GM15510 (cell line): ENCODE data around the gene INPP4A.

Experiments used
- POLR2A ChIP-seq: IDR thresholded peaks from 3 replicates; pipeline ENCODE4 v1.6.1; 2011; ENCODE audit warnings: borderline replicate concordance; ENCODE audit not compliant: insufficient read length; ENCODE audit errors: extremely low read depth

Gene INPP4A

GRCh38 chr2:98538280-98539041 is 93.8 kb downstream of the INPP4A start:
- TF ChIP-seq POLR2A, result no peak

- no peak for TF ChIP-seq POLR2A
Observed at GRCh38 chr2:98539056-98539735, 94.5 kb downstream of the INPP4A start.

- TF ChIP-seq POLR2A, result no peak
Observed at GRCh38 chr2:98540536-98540935, 95.9 kb downstream of the INPP4A start.

GRCh38 chr2:98541489-98541888 is 96.8 kb downstream of the INPP4A start:
- no peak for TF ChIP-seq POLR2A

GRCh38 chr2:98541906-98542305 is 97.2 kb downstream of the INPP4A start:
- TF ChIP-seq POLR2A, result no peak

- TF ChIP-seq POLR2A, result no peak
Observed at GRCh38 chr2:98543214-98543613, 98.6 kb downstream of the INPP4A start.

- no peak for TF ChIP-seq POLR2A
Observed at GRCh38 chr2:98543842-98544241, 99.2 kb downstream of the INPP4A start.

- TF ChIP-seq POLR2A, result no peak
Observed at GRCh38 chr2:98545591-98545990, 100.9 kb downstream of the INPP4A start.

- TF ChIP-seq POLR2A, result no peak
Observed at GRCh38 chr2:98546186-98546585, 101.5 kb downstream of the INPP4A start.

- no peak for TF ChIP-seq POLR2A
Observed at GRCh38 chr2:98547092-98547790, 102.6 kb downstream of the INPP4A start.

- TF ChIP-seq POLR2A, result no peak
Observed at GRCh38 chr2:98548920-98549818, 104.5 kb downstream of the INPP4A start.

- TF ChIP-seq POLR2A, result no peak
Observed at GRCh38 chr2:98550165-98550564, 105.5 kb downstream of the INPP4A start.

GRCh38 chr2:98551316-98551715 is 106.7 kb downstream of the INPP4A start:
- TF ChIP-seq POLR2A, result no peak

GRCh38 chr2:98552499-98553179 is 108.0 kb downstream of the INPP4A start:
- TF ChIP-seq POLR2A, result no peak

- TF ChIP-seq POLR2A, result no peak
Observed at GRCh38 chr2:98554116-98554861, 109.6 kb downstream of the INPP4A start.
